H4 (cell line): ENCODE data around the gene MFN1. TPM values are rescaled to one million over a fixed set of nuclear protein-coding genes. Genes with fewer than 3 reads are reported as not detected.

ENCODE experiments used
- DNase-seq: peaks from one replicate; pipeline ENCODE4 v3.0.0-alpha.2; 2015; ENCODE audit warnings: low spot score
- total RNA-seq: library from RNA; depleted of rRNA; stranded (reverse); fragments of >200 nt; shearing (Covaris generic); gene quantifications from 2 replicates; pipeline ENCODE4 v1.2.3, GENCODE V29; 2014; rRNA removed

The MFN1 gene
- total RNA-seq, 1 experiment from 2014 or later, result 42.5 TPM

DNA sequence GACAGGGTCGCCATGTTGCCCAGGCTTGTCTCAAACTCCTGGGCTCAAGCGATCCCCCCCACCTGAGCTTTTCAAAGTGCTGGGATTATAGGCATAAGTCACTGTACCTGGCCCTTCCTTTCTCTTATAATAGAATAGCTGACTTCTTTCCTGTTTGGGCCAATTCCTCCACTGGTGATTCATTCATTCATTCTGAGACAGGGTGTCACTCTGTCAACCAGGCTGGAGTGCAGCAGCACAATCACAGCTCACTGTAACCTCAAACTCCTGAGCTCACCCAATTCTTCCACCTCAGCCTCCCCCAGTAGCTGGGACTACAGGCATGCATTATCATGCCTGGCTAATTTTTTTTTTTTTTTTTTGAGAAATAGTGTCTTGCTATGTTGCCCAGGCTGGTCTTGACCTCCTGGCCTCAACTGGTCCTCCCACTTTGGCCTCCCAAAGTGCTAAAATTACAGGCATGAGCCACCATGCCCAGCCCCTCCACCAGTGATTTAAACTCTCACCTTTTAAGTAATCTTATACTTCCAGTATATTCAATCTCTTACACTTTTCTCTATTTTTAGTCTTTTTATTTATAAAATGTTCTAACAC, 82.9 kb downstream of the MFN1 start:
- DNase-seq, result no peak

DNA sequence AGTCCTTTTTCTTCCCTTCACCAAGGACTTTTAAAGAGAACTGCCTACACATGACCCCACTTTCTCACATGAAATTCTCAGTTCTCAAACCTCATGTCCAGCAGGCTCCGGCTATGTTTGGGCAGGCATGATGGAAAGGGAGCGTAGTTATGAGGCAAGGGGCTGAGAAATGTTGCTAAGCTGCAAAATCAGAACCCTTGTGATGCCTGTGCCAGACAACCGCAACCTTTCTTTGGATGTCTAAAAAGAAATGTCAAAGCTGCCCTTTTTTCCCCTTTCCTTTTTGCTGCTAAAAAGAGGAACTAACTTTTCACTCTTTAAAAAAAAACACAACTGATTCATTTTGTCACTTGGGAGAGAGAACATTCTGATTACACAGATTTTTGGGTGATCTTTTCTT, 84.5 kb downstream of the MFN1 start:
- DNase-seq, result no peak

DNA sequence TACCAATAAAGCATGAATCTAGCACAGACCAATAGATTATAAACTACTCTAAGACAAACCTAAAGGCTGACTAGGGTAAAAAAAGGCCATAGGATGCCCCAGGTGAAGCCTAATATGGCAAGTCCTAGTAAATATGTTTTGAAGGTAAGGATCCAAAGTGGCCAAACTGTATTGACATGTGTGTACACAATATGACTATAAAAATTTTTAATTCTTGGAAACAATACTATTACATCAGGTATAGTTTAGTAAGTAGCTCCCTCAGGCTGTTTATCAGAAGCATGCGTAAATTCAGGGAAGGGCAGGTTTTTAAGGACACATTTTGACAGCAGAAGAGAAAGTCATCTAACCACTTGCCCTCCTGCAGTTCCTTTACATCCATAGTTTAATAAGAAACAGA, 84.9 kb downstream of the MFN1 start:
- DNase-seq, result no peak

DNA sequence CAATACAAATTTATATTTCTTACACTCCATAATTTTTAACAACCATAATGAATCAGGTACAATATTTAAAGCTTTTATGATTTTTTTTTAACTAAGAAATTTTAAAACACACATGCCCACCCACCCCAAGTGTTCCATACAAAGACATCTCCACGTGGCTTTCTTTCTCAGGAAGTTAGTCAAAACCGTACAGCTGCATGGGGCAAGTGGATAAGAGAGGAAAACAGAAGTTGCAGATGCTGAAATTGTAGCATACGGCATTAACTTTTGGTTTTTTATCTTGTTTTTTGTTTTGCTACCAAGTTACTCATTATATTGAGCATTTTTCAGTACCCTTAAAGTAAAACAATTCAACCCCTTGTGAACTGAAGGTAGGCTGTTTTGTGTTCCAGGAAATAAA, 89.0 kb downstream of the MFN1 start:
- no peak for DNase-seq

DNA sequence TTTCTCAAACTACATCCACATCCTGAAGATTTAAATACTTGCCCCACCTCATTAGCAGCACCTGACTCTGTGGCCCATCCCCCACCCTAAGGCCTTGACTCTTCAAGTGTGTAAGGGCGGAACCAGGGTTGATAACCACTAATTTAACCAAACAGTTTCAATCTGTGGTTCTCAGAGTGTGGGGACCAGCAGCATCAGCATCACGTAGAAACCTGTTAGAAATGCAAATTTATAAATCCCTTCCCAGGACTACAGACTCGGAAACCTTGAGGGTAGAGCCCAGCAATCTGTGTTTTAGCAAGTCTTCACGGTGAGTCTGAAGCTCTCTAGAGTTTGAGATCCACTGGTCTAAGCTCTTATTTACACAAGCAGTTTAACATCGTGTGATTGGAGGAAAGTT, 91.3 kb downstream of the MFN1 start:
- DNase-seq, result no peak

Other genes with a start within 250 kb of the MFN1 start
- 17.9 and 21.0 TPM in 2 replicates for gene PIK3CA, start 199.4 kb upstream of the MFN1 start, total RNA-seq
- 0.02 and 0.62 TPM in 2 replicates for gene KCNMB3, start 96.6 kb upstream of the MFN1 start, total RNA-seq
- gene ZNF639, start 24.7 kb upstream of the MFN1 start, total RNA-seq, result 71.2 and 76.8 TPM in 2 replicates
- gene GNB4, start 103.8 kb downstream of the MFN1 start, total RNA-seq, result 31.7 and 33.8 TPM in 2 replicates
- 184 and 235 TPM in 2 replicates for gene ACTL6A, start 215.2 kb downstream of the MFN1 start, total RNA-seq